Keratinocyte (primary cell): Measurements from ENCODE around the gene METTL24. TPM values are rescaled to one million over a fixed set of nuclear protein-coding genes. Genes with fewer than 3 reads are reported as not detected.

Experiments used
- DNase-seq: peaks from one replicate; pipeline ENCODE4 v3.0.0-alpha.2; 2011; ENCODE audit warnings: low read depth, missing footprints, low spot score
- FAIRE-seq: peaks from 2 replicates; lab custom pipeline; 2011; peaks lifted over from hg19 to GRCh38; lab: Jason Lieb, UNC
- H2AFZ ChIP-seq: 2 replicates; pipeline ENCODE4 v1.6.0; 2012; ENCODE audit warnings: low read length, control low read depth, inconsistent platforms; ENCODE audit not compliant: control insufficient read depth
- H3K27ac ChIP-seq: 2 replicates; pipeline ENCODE4 v1.5.1; 2011; ENCODE audit warnings: low read length; ENCODE audit not compliant: control insufficient read depth, insufficient read depth
- H3K27me3 ChIP-seq: 3 replicates; pipeline ENCODE4 v1.6.0; 2011; ENCODE audit warnings: low read length; ENCODE audit not compliant: control insufficient read depth, insufficient read depth; ENCODE audit errors: extremely low read depth
- H3K36me3 ChIP-seq, 2 experiments: 2 replicates in 1 of 2; 3 replicates in 1 of 2; pipeline ENCODE4 v1.5.1; 2011; ENCODE audit warnings: low read length in 2 of 2, mild to moderate bottlenecking in 1 of 2; ENCODE audit not compliant: control insufficient read depth in 2 of 2, insufficient read depth in 2 of 2; ENCODE audit errors: extremely low read depth in 1 of 2
- H3K4me1 ChIP-seq: 3 replicates; pipeline ENCODE4 v1.5.1; 2011; ENCODE audit warnings: low read length; ENCODE audit not compliant: control insufficient read depth, insufficient read depth; ENCODE audit errors: extremely low read depth
- H3K4me2 ChIP-seq: 3 replicates; pipeline ENCODE4 v1.6.0; 2011; ENCODE audit warnings: low read depth, low read length; ENCODE audit not compliant: control insufficient read depth, insufficient read depth; ENCODE audit errors: extremely low read depth
- H3K4me3 ChIP-seq, 3 experiments: fragments of 200-600 bp in 1 of 3; sonication (generic) in 1 of 3; 2 replicates in 2 of 3; 3 replicates in 1 of 3; pipeline ENCODE4 v1.5.1; 2011 to 2016; ENCODE audit warnings: low read length in 3 of 3, mild to moderate bottlenecking in 3 of 3, control low read depth in 2 of 3, inconsistent platforms in 1 of 3, low read depth in 1 of 3, mixed read lengths in 1 of 3, mixed run types in 1 of 3, moderate library complexity in 1 of 3; ENCODE audit not compliant: control insufficient read depth in 2 of 3, insufficient read depth in 2 of 3; ENCODE audit errors: extremely low read depth in 1 of 3
- H3K79me2 ChIP-seq: 2 replicates; pipeline ENCODE4 v1.6.0; 2012; ENCODE audit warnings: low read length; ENCODE audit not compliant: control insufficient read depth, insufficient read depth
- H3K9ac ChIP-seq: 3 replicates; pipeline ENCODE4 v1.6.0; 2011; ENCODE audit warnings: low read length; ENCODE audit not compliant: control insufficient read depth, insufficient read depth; ENCODE audit errors: extremely low read depth
- H3K9me1 ChIP-seq: 3 replicates; pipeline ENCODE4 v1.6.0; 2011; ENCODE audit warnings: low read length; ENCODE audit not compliant: control insufficient read depth, insufficient read depth; ENCODE audit errors: extremely low read depth
- H3K9me3 ChIP-seq: 2 replicates; pipeline ENCODE4 v1.5.1; 2012; ENCODE audit warnings: low read depth, low read length; ENCODE audit not compliant: control insufficient read depth
- H4K20me1 ChIP-seq: 3 replicates; pipeline ENCODE4 v1.6.0; 2011; ENCODE audit warnings: low read length; ENCODE audit not compliant: control insufficient read depth, insufficient read depth; ENCODE audit errors: extremely low read depth
- CTCF ChIP-seq, 3 experiments: IDR thresholded peaks in 1 of 3; conservative IDR thresholded peaks in 1 of 3; optimal IDR thresholded peaks in 1 of 3; 2 replicates in 2 of 3; 3 replicates in 1 of 3; pipeline versions ENCODE3 to v1.5.1; 2011; ENCODE audit warnings: low read length in 3 of 3, mild to moderate bottlenecking in 3 of 3, moderate library complexity in 2 of 3, control low read depth in 1 of 3, inconsistent platforms in 1 of 3; ENCODE audit not compliant: insufficient read depth in 2 of 3; ENCODE audit errors: extremely low read depth in 1 of 3
- EZH2 ChIP-seq: IDR thresholded peaks from one replicate; pipeline ENCODE4 v1.6.1; 2012; ENCODE audit warnings: inconsistent platforms, mild to moderate bottlenecking, low read length, moderate library complexity
- dilution Hi-C: fragments of 300-500 bp; cut with MboI; formaldehyde crosslinking; loops from one replicate; pipeline ENCODE4 v1.7.0; 2020; ENCODE audit warnings: low sequenced_read_pairs; ENCODE audit not compliant: extremely low pct_ligation_motif_present
- polyA plus RNA-seq, 5 experiments: library from polyadenylated mRNA; depleted of rRNA in 3 of 5; stranded (reverse) in 3 of 5; stranded (forward) in 1 of 5; unstranded in 1 of 5; fragments of >200 nt; gene quantifications; 1 replicate in 1 of 5; 2 replicates in 3 of 5; 3 replicates in 1 of 5; pipeline versions ENCODE4 v1.2.1 to v1.2.3, GENCODE V29; 2011 to 2012; ENCODE audit warnings: missing spikeins in 2 of 5, low read depth in 1 of 5, low replicate concordance in 1 of 5

Gene METTL24
- polyA plus RNA-seq, 1 donor (not counting 4 experiments of a cell fraction or from before 2014, with no cell fraction given): not detected

DNA sequence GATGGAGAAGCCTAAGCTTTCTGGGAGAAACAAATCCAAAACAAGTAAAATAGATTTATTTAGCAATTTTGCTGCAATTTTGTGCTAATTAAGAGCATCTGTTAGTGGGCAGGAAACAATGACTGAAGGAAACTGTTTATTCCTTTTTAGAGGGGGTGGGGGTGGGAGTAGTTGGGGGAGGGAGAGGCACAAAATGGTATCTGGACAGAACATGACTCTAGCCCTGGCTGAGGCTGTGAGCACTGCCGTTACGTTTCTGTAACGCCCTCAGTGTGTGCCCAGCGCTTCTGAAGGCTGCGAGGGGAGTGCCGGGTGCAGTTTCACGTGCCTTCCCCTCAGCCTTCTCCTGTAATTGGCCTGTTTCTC lies 28.8 kb downstream of the METTL24 start:
- Histone ChIP-seq H3K9ac (no peak overlapping the region), H3K27ac (no peak overlapping the region), H4K20me1 (no peaks in the 10 kb centered on the region), H3K27me3 (peaks cover 2% of the 10 kb centered on the region), H3K79me2 (no peaks in the 10 kb centered on the region), H2AFZ (no peak overlapping the region), H3K4me2 (peak overlapping the region; percentile 70), H3K36me3 (no peaks in the 10 kb centered on the region), H3K9me1 (no peaks in the 10 kb centered on the region), H3K4me3 (no peak overlapping the region), H3K4me1 (no peaks in the 10 kb centered on the region), H3K9me3 (no peaks in the 10 kb centered on the region)
- dilution Hi-C loops: no loop called here
- FAIRE-seq (no peak), DNase-seq (no peak)
- TF ChIP-seq CTCF (optimal IDR thresholded peaks at IDR 0.05 in 1 of 3, IDR thresholded peaks at IDR 0.05 in 1 of 3, conservative IDR thresholded peaks at IDR 0.05 in 1 of 3; ENCODE audit: extremely low read depth in 1 of 3, insufficient read depth in 2 of 3, low read length in 3 of 3) (no peak), EZH2 (no peak)

DNA sequence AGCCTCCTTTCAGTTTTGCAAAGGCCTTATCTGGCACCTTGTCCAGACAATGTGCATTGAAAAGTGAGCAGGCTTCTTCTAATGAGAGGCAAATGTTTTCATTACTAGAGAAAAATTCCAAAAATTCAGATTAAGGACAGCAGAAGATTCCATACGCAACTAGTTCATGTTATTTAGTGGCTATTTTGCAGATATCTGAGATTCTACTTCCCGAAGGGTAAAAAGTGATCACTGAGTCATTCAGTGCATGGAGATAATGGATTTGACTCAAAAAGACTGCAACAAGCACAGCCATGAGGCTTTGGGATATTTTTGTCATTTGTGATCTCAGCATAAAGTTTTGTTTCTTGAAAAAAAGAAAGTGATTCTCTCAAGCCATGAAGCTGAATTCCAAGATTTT lies 29.9 kb downstream of the METTL24 start:
- H3K79me2 ChIP-seq: no peaks in the 10 kb centered on the region
- H3K4me2 ChIP-seq: no peak overlapping the region
- no peaks in the 10 kb centered on the region for H3K9me3 ChIP-seq
- H3K4me1 ChIP-seq: no peaks in the 10 kb centered on the region
- H3K9me1 ChIP-seq: no peaks in the 10 kb centered on the region
- no peaks in the 10 kb centered on the region for H4K20me1 ChIP-seq
- no peak overlapping the region for H3K4me3 ChIP-seq
- H2AFZ ChIP-seq: no peak overlapping the region
- H3K9ac ChIP-seq: no peak overlapping the region
- TF ChIP-seq EZH2 (no peak), CTCF (optimal IDR thresholded peaks at IDR 0.05 in 1 of 3, IDR thresholded peaks at IDR 0.05 in 1 of 3, conservative IDR thresholded peaks at IDR 0.05 in 1 of 3; ENCODE audit: extremely low read depth in 1 of 3, insufficient read depth in 2 of 3, low read length in 3 of 3) (no peak)
- H3K27me3 ChIP-seq: no peaks in the 10 kb centered on the region
- no peaks in the 10 kb centered on the region for H3K36me3 ChIP-seq
- dilution Hi-C loops: no loop called here
- no peak overlapping the region for H3K27ac ChIP-seq
- FAIRE-seq (no peak), DNase-seq (no peak)
